Measurements from ENCODE around the gene MTMR1.

GRCh38 chrX:150702966-150703694 lies 9.9 kb downstream of the MTMR1 start:
- TF ChIP-seq AFF4 (CRISPR knock-in tag; IDR thresholded peaks at IDR 0.05; ENCODE audit: borderline replicate concordance): no peak
- TF ChIP-seq TEAD1 (CRISPR knock-in tag; IDR thresholded peaks at IDR 0.05): no peak
- no peak for TF ChIP-seq CTCF (IDR thresholded peaks at IDR 0.05)
- TF ChIP-seq JUN (CRISPR knock-in tag; IDR thresholded peaks at IDR 0.05): no peak
- no peak for TF ChIP-seq E2F5 (CRISPR knock-in tag; IDR thresholded peaks at IDR 0.05)
- no peak for TF ChIP-seq OVOL2 (CRISPR knock-in tag; IDR thresholded peaks at IDR 0.05; ENCODE audit: borderline replicate concordance)
- TF ChIP-seq TEAD4 (CRISPR knock-in tag; IDR thresholded peaks at IDR 0.05): no peak
- no peak for TF ChIP-seq ZNF512 (CRISPR knock-in tag; IDR thresholded peaks at IDR 0.05; ENCODE audit: borderline replicate concordance)
- TF ChIP-seq NR3C1 (CRISPR knock-in tag; conservative IDR thresholded peaks at IDR 0.05; ENCODE audit: low read depth): no peak
- TF ChIP-seq ZNF138 (CRISPR knock-in tag; conservative IDR thresholded peaks at IDR 0.05): no peak
- no peak for TF ChIP-seq TP53 (CRISPR knock-in tag; IDR thresholded peaks at IDR 0.05)
- TF ChIP-seq RELA (CRISPR knock-in tag; IDR thresholded peaks at IDR 0.05; ENCODE audit: borderline replicate concordance): no peak
- no peak for TF ChIP-seq ZBTB21 (CRISPR knock-in tag; IDR thresholded peaks at IDR 0.05; ENCODE audit: borderline replicate concordance)

Measured in WTC11 (cell line).